IPS-18a (cell line): ENCODE measurements around the gene MIF.

Experiments used
- H3K27ac ChIP-seq: one replicate; pipeline ENCODE4 v1.5.1; 2013; ENCODE audit warnings: low read length
- H3K27me3 ChIP-seq: one replicate; pipeline ENCODE4 v1.6.1; 2013; ENCODE audit warnings: mild to moderate bottlenecking, low read length; ENCODE audit not compliant: control insufficient read depth, insufficient read depth
- H3K36me3 ChIP-seq: one replicate; pipeline ENCODE4 v1.6.1; 2013; ENCODE audit warnings: low read depth, low read length; ENCODE audit not compliant: control insufficient read depth
- H3K4me1 ChIP-seq: one replicate; pipeline ENCODE4 v1.6.1; 2013; ENCODE audit warnings: low read depth, low read length; ENCODE audit not compliant: control insufficient read depth
- H3K4me3 ChIP-seq: one replicate; pipeline ENCODE4 v1.5.1; 2013; ENCODE audit warnings: low read length
- H3K9ac ChIP-seq: one replicate; pipeline ENCODE4 v1.6.1; 2013; ENCODE audit warnings: mild to moderate bottlenecking, low read length, moderate library complexity
- H3K9me3 ChIP-seq: one replicate; pipeline ENCODE4 v1.6.1; 2013; ENCODE audit warnings: low read depth, low read length; ENCODE audit not compliant: control insufficient read depth

MIF gene

GRCh38 chr22:23893945-23894709 is at the start of gene MIF:
TSS of gene MIF (plus strand) at chr22:23894383. CDS start at chr22:23894475, 92 bp downstream.
- Histone ChIP-seq H3K9me3 (no peaks in the 10 kb centered on the region), H3K27me3 (no peaks in the 10 kb centered on the region), H3K4me3 (peak within 1 kb of the TSS; percentile 86), H3K36me3 (peaks cover 19% of the 10 kb centered on the region), H3K9ac (peak within 1 kb of the TSS; percentile 97), H3K27ac (peak within 1 kb of the TSS; percentile 90), H3K4me1 (peaks cover 25% of the 10 kb centered on the region)

- Histone ChIP-seq H3K9me3 (no peaks in the 10 kb centered on the region), H3K36me3 (no peaks in the 10 kb centered on the region), H3K4me1 (peaks cover 13% of the 10 kb centered on the region), H3K27ac (no peak overlapping the region), H3K27me3 (peaks cover 7% of the 10 kb centered on the region), H3K9ac (no peak overlapping the region), H3K4me3 (no peak overlapping the region)
These were observed 49.4 kb upstream of the MIF start for GRCh38 chr22:23844739-23845202.

GRCh38 chr22:23845265-23846080 is 48.7 kb upstream of the MIF start:
- Histone ChIP-seq H3K27me3 (no peaks in the 10 kb centered on the region), H3K4me1 (peaks cover 13% of the 10 kb centered on the region), H3K4me3 (no peak overlapping the region), H3K36me3 (no peaks in the 10 kb centered on the region), H3K27ac (no peak overlapping the region), H3K9me3 (no peaks in the 10 kb centered on the region), H3K9ac (no peak overlapping the region)

GRCh38 chr22:23846081-23846469 is 48.1 kb upstream of the MIF start:
- peaks cover 13% of the 10 kb centered on the region for H3K4me1 ChIP-seq
- H3K9ac ChIP-seq = no peak overlapping the region
- no peaks in the 10 kb centered on the region for H3K9me3 ChIP-seq
- H3K4me3 ChIP-seq = no peak overlapping the region
- H3K27ac ChIP-seq = no peak overlapping the region
- no peaks in the 10 kb centered on the region for H3K36me3 ChIP-seq
- H3K27me3 ChIP-seq = no peaks in the 10 kb centered on the region

- peaks cover 13% of the 10 kb centered on the region for H3K4me1 ChIP-seq
- H3K27me3 ChIP-seq = no peaks in the 10 kb centered on the region
- H3K9ac ChIP-seq = no peak overlapping the region
- no peak overlapping the region for H3K27ac ChIP-seq
- H3K9me3 ChIP-seq = no peaks in the 10 kb centered on the region
- no peaks in the 10 kb centered on the region for H3K36me3 ChIP-seq
- H3K4me3 ChIP-seq = no peak overlapping the region
These were observed 46.8 kb upstream of the MIF start for GRCh38 chr22:23847310-23847920.

GRCh38 chr22:23847991-23848864 is 46.0 kb upstream of the MIF start:
- Histone ChIP-seq H3K27ac (no peak overlapping the region), H3K4me3 (no peak overlapping the region), H3K9me3 (no peaks in the 10 kb centered on the region), H3K9ac (no peak overlapping the region), H3K27me3 (no peaks in the 10 kb centered on the region), H3K4me1 (peaks cover 13% of the 10 kb centered on the region), H3K36me3 (no peaks in the 10 kb centered on the region)

GRCh38 chr22:23849009-23850006 is 44.9 kb upstream of the MIF start:
- Histone ChIP-seq H3K36me3 (no peaks in the 10 kb centered on the region), H3K27ac (no peak overlapping the region), H3K27me3 (no peaks in the 10 kb centered on the region), H3K4me1 (peaks cover 13% of the 10 kb centered on the region), H3K9ac (no peak overlapping the region), H3K9me3 (no peaks in the 10 kb centered on the region), H3K4me3 (no peak overlapping the region)

- H3K27me3 ChIP-seq = no peaks in the 10 kb centered on the region
- H3K9me3 ChIP-seq = no peaks in the 10 kb centered on the region
- no peak overlapping the region for H3K27ac ChIP-seq
- no peaks in the 10 kb centered on the region for H3K36me3 ChIP-seq
- no peak overlapping the region for H3K9ac ChIP-seq
- H3K4me3 ChIP-seq = no peak overlapping the region
- peaks cover 13% of the 10 kb centered on the region for H3K4me1 ChIP-seq
These were observed 44.0 kb upstream of the MIF start for GRCh38 chr22:23850136-23850611.

- Histone ChIP-seq H3K27ac (no peak overlapping the region), H3K4me1 (peaks cover 7% of the 10 kb centered on the region), H3K9me3 (no peaks in the 10 kb centered on the region), H3K27me3 (no peaks in the 10 kb centered on the region), H3K4me3 (peak overlapping the region; percentile 97), H3K36me3 (no peaks in the 10 kb centered on the region), H3K9ac (peak overlapping the region; percentile 57)
These were observed 37.2 kb upstream of the MIF start for GRCh38 chr22:23856721-23857605.
